HUES6 (cell line): Measurements from ENCODE around the gene AMPH.

Experiments
- H3K27ac ChIP-seq: 2 replicates; pipeline ENCODE4 v1.7.0; 2013; ENCODE audit warnings: low read depth, mild to moderate bottlenecking, low read length, inconsistent platforms
- H3K27me3 ChIP-seq: 2 replicates; pipeline ENCODE4 v1.6.1; 2013; ENCODE audit warnings: low read length; ENCODE audit not compliant: control insufficient read depth, insufficient read depth
- H3K36me3 ChIP-seq: 2 replicates; pipeline ENCODE4 v1.6.1; 2013; ENCODE audit warnings: low read length; ENCODE audit not compliant: control insufficient read depth, insufficient read depth
- H3K4me1 ChIP-seq: 2 replicates; pipeline ENCODE4 v1.6.1; 2013; ENCODE audit warnings: low read length; ENCODE audit not compliant: control insufficient read depth, insufficient read depth
- H3K4me3 ChIP-seq: 2 replicates; pipeline ENCODE4 v1.5.1; 2013; ENCODE audit warnings: low read depth, low read length
- H3K9ac ChIP-seq: one replicate; pipeline ENCODE4 v1.6.1; 2013; ENCODE audit warnings: mild to moderate bottlenecking, low read length
- H3K9me3 ChIP-seq: 2 replicates; pipeline ENCODE4 v1.6.1; 2013; ENCODE audit warnings: low read depth, low read length; ENCODE audit not compliant: control insufficient read depth, insufficient read depth

AMPH gene

GRCh38 chr7:38539477-38540081 is 91.6 kb downstream of the AMPH start:
- Histone ChIP-seq H3K27me3 (no peaks in the 10 kb centered on the region), H3K27ac (no peak overlapping the region), H3K9ac (no peak overlapping the region), H3K4me3 (no peak overlapping the region), H3K36me3 (no peaks in the 10 kb centered on the region), H3K4me1 (peaks cover 9% of the 10 kb centered on the region), H3K9me3 (no peaks in the 10 kb centered on the region)

- Histone ChIP-seq H3K4me3 (no peak overlapping the region), H3K27ac (no peak overlapping the region), H3K36me3 (no peaks in the 10 kb centered on the region), H3K9me3 (no peaks in the 10 kb centered on the region), H3K4me1 (peaks cover 6% of the 10 kb centered on the region), H3K27me3 (no peaks in the 10 kb centered on the region), H3K9ac (no peak overlapping the region)
Measured at GRCh38 chr7:38535073-38535472, 96.1 kb downstream of the AMPH start.

DNA sequence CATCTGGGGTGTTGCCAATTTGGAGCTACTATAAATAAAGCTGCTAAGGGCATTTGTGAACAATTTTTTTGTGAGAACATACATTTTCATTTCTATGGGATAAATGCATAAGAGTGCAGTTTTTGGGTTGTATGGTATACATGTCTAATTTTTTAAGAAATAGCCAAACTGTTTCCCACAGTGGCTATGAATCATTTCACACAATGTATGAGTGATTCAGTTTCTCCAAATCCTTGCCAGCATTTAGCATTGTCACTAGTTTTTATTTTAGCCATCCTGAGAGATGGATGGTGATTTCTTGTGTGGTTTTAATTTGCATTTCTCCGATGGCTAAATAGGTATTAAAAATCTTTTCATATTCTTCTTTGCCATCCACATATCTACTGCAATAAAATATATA is 105.3 kb downstream of the AMPH start:
- no peak overlapping the region for H3K9ac ChIP-seq
- no peak overlapping the region for H3K4me3 ChIP-seq
- H3K9me3 ChIP-seq: no peaks in the 10 kb centered on the region
- H3K36me3 ChIP-seq: no peaks in the 10 kb centered on the region
- H3K4me1 ChIP-seq: no peaks in the 10 kb centered on the region
- no peak overlapping the region for H3K27ac ChIP-seq
- H3K27me3 ChIP-seq: no peaks in the 10 kb centered on the region

DNA sequence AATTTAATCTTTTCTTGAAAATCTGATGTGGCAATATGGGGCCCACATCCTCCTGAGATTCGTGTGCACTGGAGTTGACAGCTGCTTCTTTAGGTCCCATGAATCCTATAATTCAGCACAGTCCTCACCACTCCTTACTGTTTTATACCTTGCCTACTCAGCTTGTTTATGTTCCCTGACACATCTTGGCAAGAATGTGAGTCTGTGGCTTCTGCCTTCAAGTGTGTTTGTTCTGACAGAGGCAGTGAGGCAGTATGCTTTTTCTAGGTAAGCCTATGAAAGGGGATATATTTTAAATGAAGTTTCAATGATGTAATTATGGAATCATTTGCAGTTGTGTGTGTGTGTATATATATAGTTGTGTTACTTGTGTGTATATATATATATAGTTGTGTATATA is 106.4 kb downstream of the AMPH start:
- Histone ChIP-seq H3K9me3 (no peaks in the 10 kb centered on the region), H3K4me3 (no peak overlapping the region), H3K4me1 (no peaks in the 10 kb centered on the region), H3K27me3 (no peaks in the 10 kb centered on the region), H3K27ac (no peak overlapping the region), H3K9ac (no peak overlapping the region), H3K36me3 (no peaks in the 10 kb centered on the region)

- Histone ChIP-seq H3K4me3 (no peak overlapping the region), H3K27me3 (no peaks in the 10 kb centered on the region), H3K4me1 (no peaks in the 10 kb centered on the region), H3K36me3 (no peaks in the 10 kb centered on the region), H3K9me3 (peaks cover 7% of the 10 kb centered on the region), H3K9ac (no peak overlapping the region), H3K27ac (no peak overlapping the region)
Measured at GRCh38 chr7:38520741-38521140, 110.4 kb downstream of the AMPH start.

DNA sequence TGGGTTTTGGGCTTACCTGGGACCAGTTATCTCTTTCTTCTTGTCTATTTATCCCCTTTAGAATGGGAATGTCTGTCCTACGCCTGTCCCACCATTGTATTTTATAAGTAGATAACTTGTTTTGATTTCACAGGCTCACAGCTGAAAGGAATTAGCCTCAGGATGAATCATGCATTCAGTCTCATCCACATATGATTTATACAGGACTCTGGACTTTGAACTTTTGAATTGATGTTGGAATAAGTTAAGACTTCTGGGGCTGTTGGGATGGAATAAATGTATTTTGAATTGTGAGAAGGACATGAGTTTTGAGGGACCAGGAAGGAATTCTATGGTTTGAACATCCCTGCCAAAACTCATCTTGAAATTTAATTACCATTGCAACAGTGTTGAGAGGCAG is 112.6 kb downstream of the AMPH start:
- Histone ChIP-seq H3K9me3 (peaks cover 14% of the 10 kb centered on the region), H3K4me3 (no peak overlapping the region), H3K4me1 (no peaks in the 10 kb centered on the region), H3K36me3 (no peaks in the 10 kb centered on the region), H3K27ac (no peak overlapping the region), H3K27me3 (no peaks in the 10 kb centered on the region), H3K9ac (no peak overlapping the region)

- no peaks in the 10 kb centered on the region for H3K27me3 ChIP-seq
- no peaks in the 10 kb centered on the region for H3K36me3 ChIP-seq
- H3K27ac ChIP-seq: no peak overlapping the region
- H3K9me3 ChIP-seq: peaks cover 14% of the 10 kb centered on the region
- H3K9ac ChIP-seq: no peak overlapping the region
- no peaks in the 10 kb centered on the region for H3K4me1 ChIP-seq
- no peak overlapping the region for H3K4me3 ChIP-seq
Measured at GRCh38 chr7:38512704-38513103, 118.5 kb downstream of the AMPH start.

- no peaks in the 10 kb centered on the region for H3K36me3 ChIP-seq
- H3K4me1 ChIP-seq: no peaks in the 10 kb centered on the region
- no peak overlapping the region for H3K27ac ChIP-seq
Measured at GRCh38 chr7:38512291-38512690, 118.9 kb downstream of the AMPH start.

GRCh38 chr7:38507384-38507783 is 123.8 kb downstream of the AMPH start:
- no peaks in the 10 kb centered on the region for H3K36me3 ChIP-seq
- no peak overlapping the region for H3K27ac ChIP-seq
- no peaks in the 10 kb centered on the region for H3K4me1 ChIP-seq
- no peaks in the 10 kb centered on the region for H3K9me3 ChIP-seq
- H3K9ac ChIP-seq: no peak overlapping the region
- no peaks in the 10 kb centered on the region for H3K27me3 ChIP-seq
- no peak overlapping the region for H3K4me3 ChIP-seq

More at GRCh38 chr7:38512291-38512690, 118.9 kb downstream of the AMPH start:
- H3K9me3 ChIP-seq: peaks cover 14% of the 10 kb centered on the region
- H3K4me3 ChIP-seq: no peak overlapping the region
- H3K27me3 ChIP-seq: no peaks in the 10 kb centered on the region
- no peak overlapping the region for H3K9ac ChIP-seq

DNA sequence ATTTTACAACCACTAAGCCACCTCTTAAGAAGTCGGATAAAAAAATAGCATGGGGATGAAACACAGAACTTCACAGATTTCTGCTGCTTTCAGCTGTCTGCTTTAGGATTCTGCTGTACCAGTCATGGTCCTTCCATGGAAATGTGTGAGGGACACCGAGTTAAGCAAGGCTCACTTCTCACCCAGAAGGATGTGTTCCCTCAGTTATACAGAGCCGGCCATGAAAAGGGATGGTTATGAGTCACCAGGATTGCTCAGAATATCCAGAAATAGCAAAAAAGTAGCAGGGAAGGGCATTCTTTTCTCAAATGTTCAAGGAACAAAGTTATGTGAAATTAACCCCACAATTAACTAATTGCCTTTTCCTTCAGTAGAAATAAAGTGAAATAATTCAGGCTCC is 124.4 kb downstream of the AMPH start:
- no peak overlapping the region for H3K4me3 ChIP-seq
- no peak overlapping the region for H3K9ac ChIP-seq

DNA sequence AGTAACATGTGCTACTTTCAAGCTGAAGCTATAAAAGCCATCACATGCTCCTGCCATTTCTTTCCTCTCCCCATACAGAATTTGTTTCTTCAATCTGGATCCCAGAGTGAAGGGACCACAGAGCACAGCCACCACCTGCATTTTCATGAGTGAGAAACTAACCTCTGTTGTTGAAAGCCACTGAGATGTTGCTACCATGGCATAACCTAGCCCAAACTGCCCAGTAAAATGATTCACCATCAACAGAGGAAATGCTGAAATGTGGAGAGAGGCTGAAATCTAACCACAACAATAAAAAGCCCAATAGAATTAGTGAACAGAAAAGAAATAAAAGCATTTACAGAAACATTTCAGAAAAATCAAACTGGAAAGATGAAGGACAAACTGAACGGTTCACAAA is 125.2 kb downstream of the AMPH start:
- Histone ChIP-seq H3K9ac (no peak overlapping the region), H3K27ac (no peak overlapping the region), H3K36me3 (no peaks in the 10 kb centered on the region), H3K4me1 (no peaks in the 10 kb centered on the region), H3K4me3 (no peak overlapping the region), H3K9me3 (no peaks in the 10 kb centered on the region), H3K27me3 (no peaks in the 10 kb centered on the region)

More for the DNA sequence above, 124.4 kb downstream of the AMPH start:
- H3K27me3 ChIP-seq: no peaks in the 10 kb centered on the region
- H3K4me1 ChIP-seq: no peaks in the 10 kb centered on the region
- no peaks in the 10 kb centered on the region for H3K9me3 ChIP-seq
- no peak overlapping the region for H3K27ac ChIP-seq
- no peaks in the 10 kb centered on the region for H3K36me3 ChIP-seq

GRCh38 chr7:38504684-38505083 is 126.5 kb downstream of the AMPH start:
- H3K36me3 ChIP-seq: no peaks in the 10 kb centered on the region
- H3K27ac ChIP-seq: no peak overlapping the region
- H3K4me3 ChIP-seq: no peak overlapping the region
- no peak overlapping the region for H3K9ac ChIP-seq
- H3K9me3 ChIP-seq: no peaks in the 10 kb centered on the region
- no peaks in the 10 kb centered on the region for H3K4me1 ChIP-seq
- no peaks in the 10 kb centered on the region for H3K27me3 ChIP-seq
